ENCODE results near the gene TPRA1. TPM values are rescaled to one million over a fixed set of nuclear protein-coding genes. Genes with fewer than 3 reads are reported as not detected.

The TPRA1 gene
- total RNA-seq, 1 experiment from 2014 or later: 72.7 TPM

GRCh38 chr3:127565711-127566110 lies 24.8 kb downstream of the TPRA1 start:
- peak; percentile 30 for DNase-seq (ENCODE audit: low read depth)

DNA sequence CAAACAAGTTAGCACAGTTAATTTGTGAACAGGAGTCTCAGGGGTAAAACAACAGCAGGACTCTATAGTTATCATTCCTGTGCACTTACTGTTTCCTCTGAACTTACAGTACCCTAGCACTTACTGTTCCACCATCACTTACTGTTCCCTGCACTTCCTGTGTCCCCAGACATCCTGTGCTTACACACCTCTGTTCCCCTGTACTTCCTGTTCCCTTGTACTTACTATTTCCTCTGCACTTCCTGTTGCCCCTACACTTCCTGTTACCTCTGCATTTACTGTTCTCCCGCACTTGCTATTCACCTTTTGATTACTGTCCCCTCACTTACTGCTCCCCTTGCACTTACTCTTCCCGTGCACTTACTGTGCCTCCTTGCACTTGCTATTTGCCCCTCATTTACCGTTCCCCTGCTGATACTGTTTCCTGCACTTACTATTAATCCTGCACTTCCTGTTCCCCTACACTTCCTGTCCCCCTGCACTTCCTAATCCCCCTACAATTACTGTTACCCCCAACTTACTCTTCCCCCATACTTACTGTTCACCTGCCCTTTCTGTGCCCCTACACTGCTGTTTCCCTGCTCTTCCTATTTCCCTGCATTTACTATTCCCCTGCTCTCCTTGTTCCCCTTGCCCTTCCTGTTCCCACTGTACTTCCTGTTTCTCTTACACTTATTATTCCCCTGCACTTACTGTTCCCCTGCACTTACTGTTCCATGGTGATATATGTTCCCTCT lies 30.3 kb downstream of the TPRA1 start:
- DNase-seq (ENCODE audit: low read depth): peak; percentile 57

- no peak for DNase-seq (ENCODE audit: low read depth)
Observed at GRCh38 chr3:127556565-127556964, 34.0 kb downstream of the TPRA1 start.

DNA sequence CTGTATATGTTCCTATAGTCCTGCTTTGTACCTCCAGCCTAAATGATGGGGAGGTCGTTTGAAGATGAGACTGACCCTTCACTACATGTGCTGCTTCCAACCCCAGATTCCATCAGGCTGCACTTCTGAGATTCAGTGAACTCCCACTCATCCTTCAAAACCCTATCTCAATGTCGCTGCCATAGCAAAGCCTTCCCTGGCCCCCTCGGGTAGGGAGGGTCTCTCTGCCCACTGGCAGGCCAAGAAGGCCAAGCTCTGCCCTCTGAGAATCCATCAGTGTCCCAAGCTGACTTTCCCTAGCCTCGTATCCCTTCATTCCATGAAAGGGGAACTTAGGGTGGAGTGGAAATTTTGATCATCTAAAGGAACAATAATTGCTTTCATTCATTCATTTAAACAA lies 35.4 kb downstream of the TPRA1 start:
- DNase-seq (ENCODE audit: low read depth): no peak

DNA sequence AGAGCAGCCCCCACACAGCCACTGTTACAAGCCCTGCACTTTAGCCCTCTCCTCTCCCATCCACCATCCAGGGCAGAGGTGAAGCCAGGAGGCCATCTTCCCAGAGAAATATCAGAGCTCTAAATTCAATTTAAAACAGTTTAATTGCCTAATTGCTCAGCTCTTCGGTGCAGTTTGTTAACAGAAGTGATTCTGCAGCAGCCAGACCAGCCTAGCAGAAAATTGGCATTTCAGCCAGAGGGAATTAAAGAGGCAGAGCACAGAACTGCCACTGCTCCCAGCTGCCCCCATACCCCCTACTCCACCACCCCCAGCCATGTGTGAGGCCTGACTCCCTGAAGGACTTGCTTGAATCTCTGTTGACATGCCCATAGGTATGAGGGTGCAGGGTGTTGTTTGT lies 38.5 kb downstream of the TPRA1 start:
- DNase-seq (ENCODE audit: low read depth): no peak

- no peak for DNase-seq (ENCODE audit: low read depth)
Observed at GRCh38 chr3:127551178-127551577, 39.4 kb downstream of the TPRA1 start.

DNA sequence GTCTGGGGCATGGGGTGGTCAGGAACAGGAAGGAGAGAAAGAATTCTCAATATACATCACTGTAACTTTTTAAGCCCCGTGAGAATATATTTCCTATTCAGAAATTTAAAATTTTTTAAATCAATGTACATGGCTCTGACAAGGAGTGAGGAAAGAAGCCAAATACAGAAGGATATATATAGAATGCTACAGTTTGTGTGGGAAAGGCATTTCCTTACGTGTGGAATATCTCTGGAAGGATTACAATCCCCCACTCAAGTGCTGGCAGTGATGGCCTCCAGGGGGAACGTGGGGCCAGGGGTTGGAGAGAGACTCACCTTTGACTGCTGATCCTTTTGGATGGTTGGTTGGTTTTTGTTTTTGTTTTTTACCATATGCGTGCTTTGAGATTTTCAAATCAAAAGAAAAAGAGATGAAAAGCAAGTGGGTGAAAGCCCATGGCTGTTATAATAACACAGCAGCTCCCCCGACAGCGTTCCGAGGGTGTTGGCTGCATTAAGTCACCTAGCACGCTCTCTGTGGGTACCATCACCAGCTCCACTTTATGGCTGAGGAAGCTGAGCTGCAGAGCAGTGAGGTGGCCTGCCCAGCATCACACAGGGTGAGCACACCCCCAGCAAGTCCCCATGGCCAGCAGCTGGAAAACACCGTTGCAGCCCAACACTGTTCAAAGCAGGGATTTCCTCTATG lies 39.9 kb downstream of the TPRA1 start:
- no peak for DNase-seq (ENCODE audit: low read depth)

GRCh38 chr3:127549826-127550467 lies 40.6 kb downstream of the TPRA1 start:
- DNase-seq (ENCODE audit: low read depth): no peak

DNA sequence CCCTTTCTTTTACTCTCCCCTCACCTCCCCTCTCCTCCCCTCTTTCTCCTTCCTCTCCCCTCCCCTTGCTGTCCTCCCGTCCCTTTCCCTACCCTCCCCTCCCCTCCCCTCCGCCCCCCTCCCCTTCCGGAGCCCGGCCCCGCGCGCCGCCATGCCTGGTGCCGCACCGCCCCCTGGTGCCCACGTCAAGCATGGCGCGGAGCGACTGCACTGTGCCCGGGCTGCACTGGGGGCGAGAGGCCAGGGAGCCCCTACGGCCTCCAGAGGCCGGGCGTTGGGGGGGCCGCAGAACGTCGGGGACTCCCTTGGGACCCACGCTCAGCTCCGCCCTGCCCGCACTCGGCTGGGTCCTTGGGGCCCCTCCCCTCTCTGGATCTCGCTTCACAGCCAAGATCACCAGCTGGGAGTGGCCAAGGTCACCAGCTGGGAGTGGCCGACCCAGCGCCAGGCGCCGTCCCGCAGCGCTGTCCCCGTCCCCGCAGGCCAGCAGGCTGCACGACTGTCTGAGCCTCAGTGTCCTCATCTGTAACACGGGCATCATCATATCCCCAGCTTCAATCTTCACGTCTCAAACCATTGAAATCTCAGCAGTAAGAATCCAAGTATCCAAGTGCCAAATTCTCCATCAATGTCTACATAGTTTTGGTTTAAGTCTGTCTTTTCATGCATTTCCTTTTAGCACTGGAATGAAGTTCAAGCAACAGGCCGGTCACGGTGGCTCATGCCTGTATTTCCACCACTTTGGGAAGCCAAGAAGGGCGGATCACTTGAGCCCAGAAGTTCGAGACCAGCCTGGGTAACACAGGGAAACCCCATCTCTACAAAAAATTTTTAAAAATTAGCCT lies 42.5 kb downstream of the TPRA1 start:
- DNase-seq (ENCODE audit: low read depth): peak; percentile 47

GRCh38 chr3:127546970-127547733 lies 43.4 kb downstream of the TPRA1 start:
- DNase-seq (ENCODE audit: low read depth): no peak

DNA sequence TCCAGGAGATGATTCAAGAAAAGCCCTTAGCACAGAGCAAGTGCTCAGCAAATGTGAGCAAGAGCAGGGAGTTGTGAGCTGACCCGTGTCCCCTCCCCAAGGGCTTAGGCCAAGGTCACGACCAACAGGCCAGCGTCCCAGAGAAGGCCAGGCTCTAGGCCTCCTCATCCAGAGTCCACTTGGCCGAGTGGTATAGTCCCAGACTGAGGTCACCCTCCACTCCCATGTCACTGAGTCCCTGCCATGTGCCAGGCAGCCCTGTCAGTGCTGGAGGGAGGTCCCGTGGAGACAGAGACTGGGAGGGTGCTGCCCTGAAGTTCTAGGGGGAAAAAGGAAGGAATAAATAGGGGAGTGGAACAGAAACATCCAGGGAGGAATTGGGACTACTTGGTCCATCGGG lies 44.0 kb downstream of the TPRA1 start:
- no peak for DNase-seq (ENCODE audit: low read depth)

- DNase-seq (ENCODE audit: low read depth): no peak
Observed at GRCh38 chr3:127545711-127546457, 44.6 kb downstream of the TPRA1 start.

- DNase-seq (ENCODE audit: low read depth): no peak
Observed at GRCh38 chr3:127545216-127545615, 45.3 kb downstream of the TPRA1 start.

DNA sequence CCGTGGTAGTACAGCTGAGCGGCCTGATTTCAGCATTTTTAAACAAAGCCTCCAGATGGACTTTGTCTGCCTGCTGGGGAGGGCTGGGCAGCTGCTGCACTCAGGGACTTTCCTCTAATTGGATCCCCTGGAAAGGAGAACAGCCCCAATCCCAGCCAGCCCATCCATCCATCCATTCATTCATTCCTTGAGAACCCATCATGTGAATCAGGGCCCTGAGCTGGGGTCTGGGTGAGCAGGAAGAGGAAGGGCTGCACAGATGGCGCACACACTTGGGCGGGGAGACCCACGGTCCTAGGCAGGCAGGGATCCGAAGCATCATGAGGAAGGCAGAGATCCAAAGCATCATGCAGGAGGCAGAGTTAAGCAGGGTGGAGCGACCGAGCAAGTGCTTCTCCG lies 45.7 kb downstream of the TPRA1 start:
- no peak for DNase-seq (ENCODE audit: low read depth)

- DNase-seq (ENCODE audit: low read depth): peak; percentile 68
Observed at GRCh38 chr3:127544192-127544802, 46.2 kb downstream of the TPRA1 start.

DNA sequence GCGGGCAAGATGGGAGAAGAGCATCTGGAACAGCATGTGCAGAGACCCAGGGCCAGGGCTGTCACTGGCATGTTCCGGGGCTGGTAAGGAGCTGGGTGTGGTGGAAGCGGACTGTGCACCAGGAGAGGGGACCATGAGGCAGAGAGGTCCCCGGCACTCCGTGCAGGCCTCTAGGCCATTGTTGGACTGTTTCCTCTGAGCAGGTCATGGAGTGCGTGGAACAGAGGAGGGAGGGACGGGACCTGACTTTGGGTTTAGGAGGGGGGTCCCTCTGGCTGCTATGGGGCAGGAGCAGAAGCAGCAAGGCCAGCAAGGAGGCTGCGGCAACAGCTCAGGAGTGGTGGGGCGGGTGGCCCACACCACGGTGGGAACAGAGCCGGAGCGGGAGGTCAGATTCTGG lies 47.1 kb downstream of the TPRA1 start:
- DNase-seq (ENCODE audit: low read depth): no peak

GRCh38 chr3:127542441-127542952 lies 48.0 kb downstream of the TPRA1 start:
- no peak for DNase-seq (ENCODE audit: low read depth)

DNA sequence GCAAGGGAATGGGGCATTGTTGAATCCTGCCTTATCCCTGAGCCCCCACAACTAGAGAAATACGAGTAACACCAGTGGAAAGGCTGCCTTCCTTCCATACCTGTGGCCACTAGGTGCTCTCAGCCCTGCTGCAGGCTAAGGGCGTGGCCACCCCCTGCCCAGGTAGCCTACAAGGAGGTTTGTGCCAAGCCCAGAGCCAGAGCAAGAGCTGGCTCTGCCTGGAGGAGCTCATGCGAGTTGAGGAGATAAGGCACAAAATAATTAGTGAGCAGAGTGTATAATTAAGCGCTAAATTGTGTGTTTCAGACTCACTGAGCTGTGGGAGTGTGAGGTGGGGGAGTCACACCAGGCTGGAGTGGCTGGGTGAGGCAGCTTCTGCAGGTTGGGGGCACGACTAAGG lies 49.2 kb downstream of the TPRA1 start:
- no peak for DNase-seq (ENCODE audit: low read depth)

GRCh38 chr3:127539366-127540060 lies 51.0 kb downstream of the TPRA1 start:
- no peak for DNase-seq (ENCODE audit: low read depth)

Measured in HT1080 (cell line).